HepG2 (cell line): Measurements from ENCODE around the gene XXYLT1. TPM values are rescaled to one million over a fixed set of nuclear protein-coding genes. Genes with fewer than 3 reads are reported as not detected.
A peak's percentile ranks its signal among the peaks of the same experiment; 100 is the strongest.

Experiments
- HNF4A ChIP-seq: sonication (generic); formaldehyde crosslinking; IDR thresholded peaks from 2 replicates; pipeline ENCODE4 v1.4.0; 2020; ENCODE audit warnings: missing genetic modification reagents
- LCORL ChIP-seq, 2 experiments: fragments of 450-650 bp in 1 of 2; sonication (generic) in 1 of 2; formaldehyde crosslinking in 1 of 2; IDR thresholded peaks; 2 replicates each; pipeline versions ENCODE4 v1.5.0 to v1.6.1; 2017 to 2020; ENCODE audit warnings: antibody characterized with exemption in 1 of 2, missing genetic modification reagents in 1 of 2
- POLR2G ChIP-seq: fragments of 200-400 bp; formaldehyde crosslinking; IDR thresholded peaks from 2 replicates; pipeline ENCODE4 v1.6.1; 2018; ENCODE audit warnings: mild to moderate bottlenecking, low read depth, low read length, moderate library complexity
- RFXAP ChIP-seq: sonication (generic); formaldehyde crosslinking; IDR thresholded peaks from 2 replicates; pipeline ENCODE4 v1.4.0; 2020; ENCODE audit warnings: missing genetic modification reagents, borderline replicate concordance
- ZNF670 ChIP-seq: sonication (generic); formaldehyde crosslinking; IDR thresholded peaks from 2 replicates; pipeline ENCODE4 v1.8.0; 2022; ENCODE audit warnings: mild to moderate bottlenecking, missing genetic modification reagents, borderline replicate concordance
- polyA plus RNA-seq, 8 experiments: library from polyadenylated mRNA; depleted of rRNA in 3 of 8; stranded (reverse) in 7 of 8; unstranded in 1 of 8; fragments of >200 nt; fragmentation: Illumina TruSeq in 4 of 8; extraction: Trizol in 4 of 8; gene quantifications; 2 replicates each; pipeline versions ENCODE4 v1.2.1 to v1.2.3, GENCODE V29; 2011 to 2016; ENCODE audit warnings: low read depth in 4 of 8, missing spikeins in 1 of 8, mixed read lengths in 1 of 8; ENCODE audit not compliant: insufficient read depth in 1 of 8
- total RNA-seq, 5 experiments: library from RNA; depleted of rRNA; stranded (reverse); fragments of >200 nt; fragmentation: Illumina TruSeq; extraction: Trizol; gene quantifications; 2 replicates each; pipeline ENCODE4 v1.2.3, GENCODE V29; 2016; ENCODE audit warnings: low read depth in 1 of 5
- TF ChIP-seq, protein P1 (sequence below): sonication (generic); formaldehyde crosslinking; IDR thresholded peaks from 2 replicates; pipeline ENCODE4 v1.4.0; 2020; ENCODE audit warnings: missing genetic modification reagents, mild to moderate bottlenecking, borderline replicate concordance
- TF ChIP-seq, protein P2 (sequence below): sonication (generic); formaldehyde crosslinking; IDR thresholded peaks from 2 replicates; pipeline ENCODE4 v1.4.0; 2020; ENCODE audit warnings: missing genetic modification reagents
- TF ChIP-seq, protein P3 (sequence below): IDR thresholded peaks from 2 replicates; pipeline ENCODE4 v1.6.1; 2016; ENCODE audit warnings: missing biosample characterization, missing genetic modification reagents, low read depth
- TF ChIP-seq, protein P4 (sequence below): sonication (generic); formaldehyde crosslinking; IDR thresholded peaks from 2 replicates; pipeline ENCODE4 v1.8.0; 2022; ENCODE audit warnings: mild to moderate bottlenecking, missing genetic modification reagents; ENCODE audit not compliant: insufficient replicate concordance
- TF ChIP-seq, protein P5 (sequence below): sonication (generic); formaldehyde crosslinking; IDR thresholded peaks from 2 replicates; pipeline ENCODE4 v1.4.0; 2020; ENCODE audit warnings: missing genetic modification reagents, borderline replicate concordance
- TF ChIP-seq, protein P6 (sequence below): sonication (generic); formaldehyde crosslinking; conservative IDR thresholded peaks from 2 replicates; pipeline ENCODE4 v1.4.0; 2020; ENCODE audit warnings: mild to moderate bottlenecking, missing genetic modification reagents, moderate library complexity
- TF ChIP-seq, protein P7 (sequence below): sonication (generic); formaldehyde crosslinking; IDR thresholded peaks from 2 replicates; pipeline ENCODE4 v1.5.0; 2020; ENCODE audit warnings: missing genetic modification reagents, mild to moderate bottlenecking, borderline replicate concordance

XXYLT1 gene
- total and polyA plus RNA-seq, 2 of the 13 experiments (the other 11 are each of a cell fraction or from before 2014, with no cell fraction given) = 17.7 to 19.0 TPM

DNA sequence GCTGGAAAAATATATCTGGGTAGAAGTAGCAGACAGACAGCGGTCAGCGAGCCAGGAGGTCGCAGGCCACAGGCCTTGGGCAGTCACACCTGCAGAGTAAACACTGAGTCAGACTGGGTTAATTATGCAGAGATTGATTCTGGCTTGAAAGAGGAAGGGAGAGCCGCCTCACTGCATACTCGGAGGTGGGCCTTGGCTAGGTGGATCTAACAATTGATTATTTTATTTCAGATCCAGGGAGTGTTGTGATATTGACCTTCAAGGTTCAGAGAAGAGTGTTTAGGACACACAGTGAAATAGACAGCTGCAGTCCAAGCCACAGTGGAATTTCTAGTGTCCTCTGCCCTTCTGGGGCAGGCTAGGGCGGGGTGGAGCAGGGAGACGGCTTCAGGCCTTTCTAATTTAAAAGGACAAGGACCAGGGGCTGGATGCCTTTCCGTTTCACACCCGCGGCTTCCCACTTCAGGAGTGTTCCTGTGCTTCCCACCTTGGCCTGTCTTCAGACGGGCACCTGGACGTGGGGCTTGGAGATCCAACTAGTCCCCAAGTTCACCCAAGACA is 237.3 kb downstream of the XXYLT1 start (continued):
- TF ChIP-seq, protein P1, sequence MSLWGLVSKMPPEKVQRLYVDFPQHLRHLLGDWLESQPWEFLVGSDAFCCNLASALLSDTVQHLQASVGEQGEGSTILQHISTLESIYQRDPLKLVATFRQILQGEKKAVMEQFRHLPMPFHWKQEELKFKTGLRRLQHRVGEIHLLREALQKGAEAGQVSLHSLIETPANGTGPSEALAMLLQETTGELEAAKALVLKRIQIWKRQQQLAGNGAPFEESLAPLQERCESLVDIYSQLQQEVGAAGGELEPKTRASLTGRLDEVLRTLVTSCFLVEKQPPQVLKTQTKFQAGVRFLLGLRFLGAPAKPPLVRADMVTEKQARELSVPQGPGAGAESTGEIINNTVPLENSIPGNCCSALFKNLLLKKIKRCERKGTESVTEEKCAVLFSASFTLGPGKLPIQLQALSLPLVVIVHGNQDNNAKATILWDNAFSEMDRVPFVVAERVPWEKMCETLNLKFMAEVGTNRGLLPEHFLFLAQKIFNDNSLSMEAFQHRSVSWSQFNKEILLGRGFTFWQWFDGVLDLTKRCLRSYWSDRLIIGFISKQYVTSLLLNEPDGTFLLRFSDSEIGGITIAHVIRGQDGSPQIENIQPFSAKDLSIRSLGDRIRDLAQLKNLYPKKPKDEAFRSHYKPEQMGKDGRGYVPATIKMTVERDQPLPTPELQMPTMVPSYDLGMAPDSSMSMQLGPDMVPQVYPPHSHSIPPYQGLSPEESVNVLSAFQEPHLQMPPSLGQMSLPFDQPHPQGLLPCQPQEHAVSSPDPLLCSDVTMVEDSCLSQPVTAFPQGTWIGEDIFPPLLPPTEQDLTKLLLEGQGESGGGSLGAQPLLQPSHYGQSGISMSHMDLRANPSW (CRISPR knock-in tag) = no peak
- no peak for TF ChIP-seq RFXAP (CRISPR knock-in tag)
- peak; percentile 9; the same call in 1 of the 2 replicates for TF ChIP-seq HNF4A (CRISPR knock-in tag)
- TF ChIP-seq, protein P2, sequence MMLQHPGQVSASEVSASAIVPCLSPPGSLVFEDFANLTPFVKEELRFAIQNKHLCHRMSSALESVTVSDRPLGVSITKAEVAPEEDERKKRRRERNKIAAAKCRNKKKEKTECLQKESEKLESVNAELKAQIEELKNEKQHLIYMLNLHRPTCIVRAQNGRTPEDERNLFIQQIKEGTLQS (CRISPR knock-in tag) = peak; percentile 76; the same call in 1 of the 2 replicates
- TF ChIP-seq, protein P3, sequence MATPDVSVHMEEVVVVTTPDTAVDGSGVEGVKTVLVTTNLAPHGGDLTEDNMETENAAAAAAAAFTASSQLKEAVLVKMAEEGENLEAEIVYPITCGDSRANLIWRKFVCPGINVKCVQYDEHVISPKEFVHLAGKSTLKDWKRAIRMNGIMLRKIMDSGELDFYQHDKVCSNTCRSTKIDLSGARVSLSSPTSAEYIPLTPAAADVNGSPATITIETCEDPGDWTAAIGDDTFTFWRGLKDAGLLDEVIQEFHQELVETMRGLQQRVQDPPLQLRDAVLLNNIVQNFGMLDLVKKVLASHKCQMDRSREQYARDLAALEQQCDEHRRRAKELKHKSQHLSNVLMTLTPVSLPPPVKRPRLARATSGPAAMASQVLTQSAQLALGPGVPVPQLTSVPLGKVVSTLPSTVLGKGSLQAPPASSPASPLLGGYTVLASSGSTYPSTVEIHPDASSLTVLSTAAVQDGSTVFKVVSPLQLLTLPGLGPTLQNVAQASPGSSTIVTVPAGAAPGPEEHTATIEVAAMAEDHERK = no peak
- TF ChIP-seq, protein P4, sequence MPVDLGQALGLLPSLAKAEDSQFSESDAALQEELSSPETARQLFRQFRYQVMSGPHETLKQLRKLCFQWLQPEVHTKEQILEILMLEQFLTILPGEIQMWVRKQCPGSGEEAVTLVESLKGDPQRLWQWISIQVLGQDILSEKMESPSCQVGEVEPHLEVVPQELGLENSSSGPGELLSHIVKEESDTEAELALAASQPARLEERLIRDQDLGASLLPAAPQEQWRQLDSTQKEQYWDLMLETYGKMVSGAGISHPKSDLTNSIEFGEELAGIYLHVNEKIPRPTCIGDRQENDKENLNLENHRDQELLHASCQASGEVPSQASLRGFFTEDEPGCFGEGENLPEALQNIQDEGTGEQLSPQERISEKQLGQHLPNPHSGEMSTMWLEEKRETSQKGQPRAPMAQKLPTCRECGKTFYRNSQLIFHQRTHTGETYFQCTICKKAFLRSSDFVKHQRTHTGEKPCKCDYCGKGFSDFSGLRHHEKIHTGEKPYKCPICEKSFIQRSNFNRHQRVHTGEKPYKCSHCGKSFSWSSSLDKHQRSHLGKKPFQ (CRISPR knock-in tag) = peak; percentile 74
- TF ChIP-seq POLR2G = no peak
- 0 out of 2 replicates have a peak, but pooled peaks have one; percentile 34 for TF ChIP-seq ZNF670
- TF ChIP-seq, protein P5, sequence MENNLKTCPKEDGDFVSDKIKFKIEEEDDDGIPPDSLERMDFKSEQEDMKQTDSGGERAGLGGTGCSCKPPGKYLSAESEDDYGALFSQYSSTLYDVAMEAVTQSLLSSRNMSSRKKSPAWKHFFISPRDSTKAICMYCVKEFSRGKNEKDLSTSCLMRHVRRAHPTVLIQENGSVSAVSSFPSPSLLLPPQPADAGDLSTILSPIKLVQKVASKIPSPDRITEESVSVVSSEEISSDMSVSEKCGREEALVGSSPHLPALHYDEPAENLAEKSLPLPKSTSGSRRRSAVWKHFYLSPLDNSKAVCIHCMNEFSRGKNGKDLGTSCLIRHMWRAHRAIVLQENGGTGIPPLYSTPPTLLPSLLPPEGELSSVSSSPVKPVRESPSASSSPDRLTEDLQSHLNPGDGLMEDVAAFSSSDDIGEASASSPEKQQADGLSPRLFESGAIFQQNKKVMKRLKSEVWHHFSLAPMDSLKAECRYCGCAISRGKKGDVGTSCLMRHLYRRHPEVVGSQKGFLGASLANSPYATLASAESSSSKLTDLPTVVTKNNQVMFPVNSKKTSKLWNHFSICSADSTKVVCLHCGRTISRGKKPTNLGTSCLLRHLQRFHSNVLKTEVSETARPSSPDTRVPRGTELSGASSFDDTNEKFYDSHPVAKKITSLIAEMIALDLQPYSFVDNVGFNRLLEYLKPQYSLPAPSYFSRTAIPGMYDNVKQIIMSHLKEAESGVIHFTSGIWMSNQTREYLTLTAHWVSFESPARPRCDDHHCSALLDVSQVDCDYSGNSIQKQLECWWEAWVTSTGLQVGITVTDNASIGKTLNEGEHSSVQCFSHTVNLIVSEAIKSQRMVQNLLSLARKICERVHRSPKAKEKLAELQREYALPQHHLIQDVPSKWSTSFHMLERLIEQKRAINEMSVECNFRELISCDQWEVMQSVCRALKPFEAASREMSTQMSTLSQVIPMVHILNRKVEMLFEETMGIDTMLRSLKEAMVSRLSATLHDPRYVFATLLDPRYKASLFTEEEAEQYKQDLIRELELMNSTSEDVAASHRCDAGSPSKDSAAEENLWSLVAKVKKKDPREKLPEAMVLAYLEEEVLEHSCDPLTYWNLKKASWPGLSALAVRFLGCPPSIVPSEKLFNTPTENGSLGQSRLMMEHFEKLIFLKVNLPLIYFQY (CRISPR knock-in tag) = 0 out of 2 replicates have a peak, but pooled peaks have one; percentile 62
- TF ChIP-seq, protein P6, sequence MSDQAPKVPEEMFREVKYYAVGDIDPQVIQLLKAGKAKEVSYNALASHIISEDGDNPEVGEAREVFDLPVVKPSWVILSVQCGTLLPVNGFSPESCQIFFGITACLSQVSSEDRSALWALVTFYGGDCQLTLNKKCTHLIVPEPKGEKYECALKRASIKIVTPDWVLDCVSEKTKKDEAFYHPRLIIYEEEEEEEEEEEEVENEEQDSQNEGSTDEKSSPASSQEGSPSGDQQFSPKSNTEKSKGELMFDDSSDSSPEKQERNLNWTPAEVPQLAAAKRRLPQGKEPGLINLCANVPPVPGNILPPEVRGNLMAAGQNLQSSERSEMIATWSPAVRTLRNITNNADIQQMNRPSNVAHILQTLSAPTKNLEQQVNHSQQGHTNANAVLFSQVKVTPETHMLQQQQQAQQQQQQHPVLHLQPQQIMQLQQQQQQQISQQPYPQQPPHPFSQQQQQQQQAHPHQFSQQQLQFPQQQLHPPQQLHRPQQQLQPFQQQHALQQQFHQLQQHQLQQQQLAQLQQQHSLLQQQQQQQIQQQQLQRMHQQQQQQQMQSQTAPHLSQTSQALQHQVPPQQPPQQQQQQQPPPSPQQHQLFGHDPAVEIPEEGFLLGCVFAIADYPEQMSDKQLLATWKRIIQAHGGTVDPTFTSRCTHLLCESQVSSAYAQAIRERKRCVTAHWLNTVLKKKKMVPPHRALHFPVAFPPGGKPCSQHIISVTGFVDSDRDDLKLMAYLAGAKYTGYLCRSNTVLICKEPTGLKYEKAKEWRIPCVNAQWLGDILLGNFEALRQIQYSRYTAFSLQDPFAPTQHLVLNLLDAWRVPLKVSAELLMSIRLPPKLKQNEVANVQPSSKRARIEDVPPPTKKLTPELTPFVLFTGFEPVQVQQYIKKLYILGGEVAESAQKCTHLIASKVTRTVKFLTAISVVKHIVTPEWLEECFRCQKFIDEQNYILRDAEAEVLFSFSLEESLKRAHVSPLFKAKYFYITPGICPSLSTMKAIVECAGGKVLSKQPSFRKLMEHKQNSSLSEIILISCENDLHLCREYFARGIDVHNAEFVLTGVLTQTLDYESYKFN (CRISPR knock-in tag) = no peak; the same call in 1 of the 2 replicates
- no peak for TF ChIP-seq LCORL (IDR thresholded peaks at IDR 0.05)
- peak; percentile 58; the same call in 1 of the 2 replicates for TF ChIP-seq LCORL (CRISPR knock-in tag; IDR thresholded peaks at IDR 0.05)
- TF ChIP-seq, protein P7, sequence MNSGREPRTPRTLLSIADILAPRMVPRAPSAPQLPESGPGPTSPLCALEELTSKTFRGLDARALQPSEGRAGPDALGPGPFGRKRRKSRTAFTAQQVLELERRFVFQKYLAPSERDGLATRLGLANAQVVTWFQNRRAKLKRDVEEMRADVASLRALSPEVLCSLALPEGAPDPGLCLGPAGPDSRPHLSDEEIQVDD (CRISPR knock-in tag) = no peak
